Measurements from ENCODE around the gene IL18. TPM values are rescaled to one million over a fixed set of nuclear protein-coding genes. Genes with fewer than 3 reads are reported as not detected.
"Not testable (repeated sequence)": the region's sequence is repeated elsewhere in the genome, so short reads cannot be mapped to it uniquely, and the experiment has no call there.

Gene IL18
- total RNA-seq, 1 donor: 26.4 TPM

GRCh38 chr11:112173152-112173551, 9.3 kb upstream of the IL18 start:
- no peak for DNase-seq (ENCODE audit: low read depth in 2 of 3, low spot score in 2 of 3)

GRCh38 chr11:112172362-112172994, 8.6 kb upstream of the IL18 start:
- DNase-seq (ENCODE audit: low read depth in 2 of 3, low spot score in 2 of 3): peak in 1 of 3 donors; percentile 35

GRCh38 chr11:112167145-112167544, 3.3 kb upstream of the IL18 start, which contains the start of gene TEX12:
TEX12 (plus strand) TSS chr11:112167372; CDS start chr11:112169269, 1,897 bp downstream.
- DNase-seq (ENCODE audit: low read depth in 2 of 3, low spot score in 2 of 3): no peak

- no peak for DNase-seq (ENCODE audit: low read depth in 2 of 3, low spot score in 2 of 3)
These were observed 2.7 kb upstream of the IL18 start for GRCh38 chr11:112166562-112166961.

GRCh38 chr11:112165049-112165448, 1.2 kb upstream of the IL18 start:
- no peak for DNase-seq (ENCODE audit: low read depth in 2 of 3, low spot score in 2 of 3)

GRCh38 chr11:112162761-112163546, 940 bp downstream of the IL18 start:
- DNase-seq (ENCODE audit: low read depth in 2 of 3, low spot score in 2 of 3): no peak

GRCh38 chr11:112162200-112162599, 1.7 kb downstream of the IL18 start:
- DNase-seq (ENCODE audit: low read depth in 2 of 3, low spot score in 2 of 3): not testable (repeated sequence)

- no peak for DNase-seq (ENCODE audit: low read depth in 2 of 3, low spot score in 2 of 3)
These were observed 2.9 kb downstream of the IL18 start for GRCh38 chr11:112161012-112161411.

GRCh38 chr11:112160091-112160848, 3.6 kb downstream of the IL18 start:
- peak in 1 of 3 donors; percentile 61 for DNase-seq (ENCODE audit: low read depth in 2 of 3, low spot score in 2 of 3)

GRCh38 chr11:112159098-112160065, 4.5 kb downstream of the IL18 start:
- no peak for DNase-seq (ENCODE audit: low read depth in 2 of 3, low spot score in 2 of 3)

- DNase-seq (ENCODE audit: low read depth in 2 of 3, low spot score in 2 of 3): no peak
These were observed 6.7 kb downstream of the IL18 start for GRCh38 chr11:112156956-112157766.

- DNase-seq (ENCODE audit: low read depth in 2 of 3, low spot score in 2 of 3): no peak
These were observed 7.5 kb downstream of the IL18 start for GRCh38 chr11:112156153-112156955.

- no peak for DNase-seq (ENCODE audit: low read depth in 2 of 3, low spot score in 2 of 3)
These were observed 13.4 kb downstream of the IL18 start for GRCh38 chr11:112150517-112150916.

GRCh38 chr11:112143597-112143996, 20.3 kb downstream of the IL18 start:
- no peak for DNase-seq (ENCODE audit: low read depth in 2 of 3, low spot score in 2 of 3)

- DNase-seq (ENCODE audit: low read depth in 2 of 3, low spot score in 2 of 3): no peak
These were observed 29.4 kb downstream of the IL18 start for GRCh38 chr11:112134473-112134872.

- no peak for DNase-seq (ENCODE audit: low read depth in 2 of 3, low spot score in 2 of 3)
These were observed 31.2 kb downstream of the IL18 start for GRCh38 chr11:112132737-112133136.

- DNase-seq (ENCODE audit: low read depth in 2 of 3, low spot score in 2 of 3): peak in 2 of 3 donors; percentile 35 to 73
These were observed 34.2 kb downstream of the IL18 start for GRCh38 chr11:112129656-112130055.

- DNase-seq (ENCODE audit: low read depth in 2 of 3, low spot score in 2 of 3): no peak
These were observed 35.3 kb downstream of the IL18 start for GRCh38 chr11:112128483-112129121.
